CD14-positive monocyte (primary cell): ENCODE measurements around the gene SRSF3. TPM values are rescaled to one million over a fixed set of nuclear protein-coding genes. Genes with fewer than 3 reads are reported as not detected.

Experiments
- DNase-seq, 3 donors: peaks; one replicate each; pipeline ENCODE4 v3.0.0-alpha.2; 2011 to 2022
- H2AFZ ChIP-seq: 2 replicates; pipeline ENCODE4 v1.6.0; 2012; ENCODE audit warnings: mild to moderate bottlenecking, low read depth, low read length, inconsistent platforms; ENCODE audit not compliant: insufficient read depth, poor library complexity, severe bottlenecking
- H3K27ac ChIP-seq, 2 donors: 1 replicate in 1 of 2; 2 replicates in 1 of 2; pipeline ENCODE4 v1.5.1; 2012 to 2013; ENCODE audit warnings: low read length in 2 of 2, control low read depth in 1 of 2, inconsistent platforms in 1 of 2, low read depth in 1 of 2, mild to moderate bottlenecking in 1 of 2
- H3K27me3 ChIP-seq, 2 donors: one replicate each; pipeline versions ENCODE4 v1.6.0 to v1.6.1; 2011 to 2013; ENCODE audit warnings: low read length in 2 of 2; ENCODE audit not compliant: control insufficient read depth in 2 of 2, insufficient read depth in 2 of 2
- H3K36me3 ChIP-seq, 2 donors: replicated peaks in 1 of 2; 1 replicate in 1 of 2; 2 replicates in 1 of 2; pipeline versions ENCODE4 v1.5.1 to v1.6.1; 2012 to 2013; ENCODE audit warnings: low read length in 2 of 2, control low read depth in 1 of 2, inconsistent platforms in 1 of 2, mild to moderate bottlenecking in 1 of 2; ENCODE audit not compliant: insufficient read depth in 2 of 2, control insufficient read depth in 1 of 2
- H3K4me1 ChIP-seq, 2 donors: 1 replicate in 1 of 2; 2 replicates in 1 of 2; pipeline versions ENCODE4 v1.5.1 to v1.6.1; 2012 to 2013; ENCODE audit warnings: low read length in 2 of 2, control low read depth in 1 of 2, inconsistent platforms in 1 of 2, mild to moderate bottlenecking in 1 of 2, moderate library complexity in 1 of 2; ENCODE audit not compliant: insufficient read depth in 2 of 2, control insufficient read depth in 1 of 2
- H3K4me2 ChIP-seq: replicated peaks from 2 replicates; pipeline ENCODE3; 2012; ENCODE audit warnings: low read length, moderate library complexity, mild to moderate bottlenecking; ENCODE audit not compliant: poor library complexity, severe bottlenecking; ENCODE audit errors: extremely low read depth
- H3K4me3 ChIP-seq, 3 experiments: fragments of 200-600 bp in 1 of 3; sonication (generic) in 1 of 3; replicated peaks in 1 of 3; 1 replicate in 2 of 3; 2 replicates in 1 of 3; pipeline ENCODE4 v1.5.1; 2011 to 2013; ENCODE audit warnings: low read length in 3 of 3, mild to moderate bottlenecking in 3 of 3, control low read depth in 2 of 3, low read depth in 2 of 3, inconsistent platforms in 1 of 3, moderate library complexity in 1 of 3
- H3K79me2 ChIP-seq: 2 replicates; pipeline ENCODE4 v1.6.0; 2012; ENCODE audit warnings: mild to moderate bottlenecking, control low read depth, inconsistent platforms, low read length, moderate library complexity; ENCODE audit not compliant: insufficient read depth
- H3K9ac ChIP-seq: 2 replicates; pipeline ENCODE4 v1.6.0; 2017; ENCODE audit warnings: low read length, mild to moderate bottlenecking; ENCODE audit not compliant: insufficient read depth, poor library complexity, severe bottlenecking
- H3K9me3 ChIP-seq, 2 donors: replicated peaks in 1 of 2; 1 replicate in 1 of 2; 2 replicates in 1 of 2; pipeline versions ENCODE4 v1.5.1 to v1.6.1; 2012 to 2013; ENCODE audit warnings: low read length in 2 of 2, control low read depth in 1 of 2; ENCODE audit not compliant: control insufficient read depth in 1 of 2, insufficient read depth in 1 of 2
- H4K20me1 ChIP-seq: 2 replicates; pipeline ENCODE4 v1.6.0; 2012; ENCODE audit warnings: mild to moderate bottlenecking, low read length, control low read depth, moderate library complexity; ENCODE audit not compliant: insufficient read depth
- H3K27ac Mint-ChIP-seq, 7 donors: one replicate each; pipeline ENCODE4 v1.8.0; 2020; ENCODE audit warnings: mild to moderate bottlenecking in 7 of 7, mixed read lengths in 7 of 7, moderate library complexity in 6 of 7, inconsistent platforms in 2 of 7
- H3K27me3 Mint-ChIP-seq, 3 donors: one replicate each; pipeline ENCODE4 v1.8.0; 2021 to 2022; ENCODE audit warnings: low read depth in 3 of 3, mild to moderate bottlenecking in 3 of 3, mixed read lengths in 3 of 3, moderate library complexity in 3 of 3, inconsistent platforms in 1 of 3
- H3K36me3 Mint-ChIP-seq, 2 donors: one replicate each; pipeline ENCODE4 v1.8.0; 2020; ENCODE audit warnings: mixed read lengths in 2 of 2, inconsistent platforms in 1 of 2, mild to moderate bottlenecking in 1 of 2
- H3K4me1 Mint-ChIP-seq: one replicate; pipeline ENCODE4 v1.8.0; 2020; ENCODE audit warnings: mild to moderate bottlenecking, mixed read lengths
- H3K4me3 Mint-ChIP-seq, 2 donors: one replicate each; pipeline ENCODE4 v1.8.0; 2020; ENCODE audit warnings: mild to moderate bottlenecking in 2 of 2, mixed read lengths in 2 of 2, moderate library complexity in 1 of 2
- H3K9me3 Mint-ChIP-seq, 7 donors: one replicate each; pipeline ENCODE4 v1.8.0; 2020 to 2022; ENCODE audit warnings: mixed read lengths in 7 of 7, mild to moderate bottlenecking in 6 of 7, moderate library complexity in 6 of 7, inconsistent platforms in 2 of 7
- CTCF ChIP-seq: fragments of 200-600 bp; IDR thresholded peaks from one replicate; pipeline ENCODE4 v1.8.0; 2022; ENCODE audit warnings: antibody characterized with exemption, mild to moderate bottlenecking
- WGBS: methylation state at CpG from one replicate; pipeline ENCODE4 v1.1.5; 2013; ENCODE audit warnings: missing lambda C conversion rate; ENCODE audit not compliant: insufficient coverage; 5-methylcytosine and 5-hydroxymethylcytosine counted together
- intact Hi-C, 2 donors: fragments of 100-400 bp; cut with micrococcal nuclease; formaldehyde crosslinking; loops; one replicate each; pipeline versions ENCODE4 v1.15.0 to v1.15.1; 2023
- polyA plus RNA-seq, 3 donors: library from polyadenylated mRNA; depleted of rRNA in 1 of 3; unstranded in 2 of 3; stranded (reverse) in 1 of 3; fragments of 300-500 nt in 2 of 3; fragments of >200 nt in 1 of 3; fragmentation: Illumina TruSeq in 2 of 3; gene quantifications; 1 replicate in 2 of 3; 2 replicates in 1 of 3; pipeline ENCODE4 v1.2.3, GENCODE V29; 2012 to 2021

Gene SRSF3
- polyA plus RNA-seq, 3 donors, result 293 to 341 (median 297) TPM

DNA sequence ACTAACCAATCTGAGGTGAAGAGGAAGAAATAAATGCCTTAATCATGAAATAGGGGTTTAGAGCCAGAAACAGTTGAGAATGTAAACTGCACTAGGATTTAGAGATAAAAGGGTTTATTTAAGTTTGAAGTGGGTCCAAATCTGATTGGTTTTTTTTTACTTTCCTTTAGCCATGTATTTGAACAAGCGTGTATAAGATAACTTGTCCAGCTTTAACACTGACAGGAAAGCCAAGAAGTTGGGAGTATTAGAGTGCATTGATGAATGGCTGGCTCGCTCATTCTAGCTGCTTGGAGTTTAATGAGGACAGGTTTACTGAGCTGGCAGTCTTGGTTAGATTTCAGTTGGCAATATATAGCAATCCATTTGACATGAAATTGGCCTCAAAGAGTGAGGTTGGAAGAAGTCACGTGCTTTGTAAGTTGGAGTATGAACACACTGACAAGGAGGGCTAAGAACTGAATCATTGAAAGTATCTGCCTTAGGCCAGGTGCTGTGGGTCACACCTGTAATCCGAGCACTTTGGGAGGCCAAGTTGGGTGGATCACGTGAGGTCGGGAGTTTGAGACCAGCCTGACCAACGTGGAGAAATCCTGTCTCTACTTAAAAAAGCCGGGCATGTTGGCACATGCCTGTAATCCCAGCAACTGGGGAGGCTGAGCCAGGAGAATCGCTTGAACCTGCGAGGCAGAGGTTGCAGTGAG, 13.7 kb downstream of the SRSF3 start:
- no peaks in the 10 kb centered on the region for H3K27me3 Mint-ChIP-seq
- peaks cover 22% of the 10 kb centered on the region for H3K4me1 Mint-ChIP-seq
- no peak overlapping the region for H3K9ac ChIP-seq
- intact Hi-C loops, result no loop called here
- H3K4me3 Mint-ChIP-seq, result no peak overlapping the region
- DNase-seq, result no peak
- peaks cover 0 to 3% of the 10 kb centered on the region in 2 donors for H3K4me1 ChIP-seq
- TF ChIP-seq CTCF, result no peak
- 94% methylated on average over 8 of the region's 10 CpGs for WGBS
- H3K27ac ChIP-seq, result peak overlapping the region in 1 of 2 donors; percentile 57
- H3K4me3 ChIP-seq, result no peak overlapping the region
- peak overlapping the region in 6 of 7 donors; percentile 4 to 70 (median 20) for H3K27ac Mint-ChIP-seq
- peaks cover 64% of the 10 kb centered on the region for H3K79me2 ChIP-seq
- H3K9me3 ChIP-seq, result no peaks in the 10 kb centered on the region
- no peaks in the 10 kb centered on the region for H3K9me3 Mint-ChIP-seq
- H4K20me1 ChIP-seq, result peaks cover 100% of the 10 kb centered on the region
- no peak overlapping the region for H2AFZ ChIP-seq
- no peak overlapping the region for H3K4me2 ChIP-seq
- H3K27me3 ChIP-seq, result no peaks in the 10 kb centered on the region
- H3K36me3 Mint-ChIP-seq, result peaks cover 74 to 96% of the 10 kb centered on the region in 2 donors
- H3K36me3 ChIP-seq, result peaks cover 76 to 100% of the 10 kb centered on the region in 2 donors

- Histone ChIP-seq H3K36me3 (peaks cover 65 to 98% of the 10 kb centered on the region in 2 donors), H3K27me3 (no peaks in the 10 kb centered on the region), H2AFZ (no peak overlapping the region), H3K27ac (peak overlapping the region in 1 of 2 donors; percentile 51), H3K79me2 (peaks cover 53% of the 10 kb centered on the region), H3K4me1 (no peaks in the 10 kb centered on the region), H4K20me1 (peaks cover 93% of the 10 kb centered on the region), H3K4me2 (no peak overlapping the region), H3K9me3 (no peaks in the 10 kb centered on the region), H3K9ac (no peak overlapping the region), H3K4me3 (no peak overlapping the region)
- Mint-ChIP-seq H3K27ac (peak overlapping the region; percentile 5 to 73 (median 61)), H3K36me3 (peaks cover 66 to 93% of the 10 kb centered on the region in 2 donors), H3K9me3 (no peaks in the 10 kb centered on the region), H3K4me3 (no peak overlapping the region), H3K4me1 (peaks cover 24% of the 10 kb centered on the region), H3K27me3 (no peaks in the 10 kb centered on the region)
- intact Hi-C loops, result no loop called here
- WGBS, result 68% methylated on average over 5 of the region's 5 CpGs
- DNase-seq, result no peak
- no peak for TF ChIP-seq CTCF
Observed at GRCh38 chr6:36608788-36609563, 14.8 kb downstream of the SRSF3 start.
